NCI-H1105 treated with DMSO at 0.1 percent for 48 hours (cell line): ENCODE data around the gene TMEM69.
"Not testable (repeated sequence)": the region's sequence is repeated elsewhere in the genome, so short reads cannot be mapped to it uniquely, and the experiment has no call there.

ENCODE experiments used
- DNase-seq: peaks from one replicate; lab custom pipeline; 2025; lab: John Stamatoyannopoulos, UW

Gene TMEM69

DNA sequence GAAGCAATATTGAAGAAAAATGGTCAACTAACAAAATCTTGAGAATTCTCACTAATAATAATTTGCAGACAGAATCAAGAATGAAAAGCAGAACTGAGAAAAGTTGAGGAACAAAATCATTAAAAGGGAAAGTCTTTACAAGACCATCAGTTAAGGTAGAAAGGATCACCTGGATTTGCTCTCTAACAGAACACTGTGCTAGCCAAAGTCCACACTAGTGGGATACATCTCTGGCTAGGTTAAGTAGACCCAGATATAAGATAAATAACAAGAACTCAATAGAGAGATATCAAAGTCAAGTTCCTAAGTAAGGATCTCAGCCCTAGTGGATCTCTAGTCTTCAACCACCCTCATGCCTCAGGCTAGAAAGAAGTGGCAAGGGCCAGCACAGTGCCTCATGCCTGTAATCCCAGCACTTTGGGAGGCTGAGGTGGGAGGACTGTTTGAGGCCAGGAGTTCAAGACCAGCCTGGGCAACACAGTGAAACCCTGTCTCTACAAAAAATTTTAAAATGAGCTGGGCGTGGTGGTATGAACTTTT is 42.9 kb downstream of the TMEM69 start:
- no peak for DNase-seq

- no peak for DNase-seq
These were observed 51.2 kb downstream of the TMEM69 start for GRCh38 chr1:45739137-45739536.

DNA sequence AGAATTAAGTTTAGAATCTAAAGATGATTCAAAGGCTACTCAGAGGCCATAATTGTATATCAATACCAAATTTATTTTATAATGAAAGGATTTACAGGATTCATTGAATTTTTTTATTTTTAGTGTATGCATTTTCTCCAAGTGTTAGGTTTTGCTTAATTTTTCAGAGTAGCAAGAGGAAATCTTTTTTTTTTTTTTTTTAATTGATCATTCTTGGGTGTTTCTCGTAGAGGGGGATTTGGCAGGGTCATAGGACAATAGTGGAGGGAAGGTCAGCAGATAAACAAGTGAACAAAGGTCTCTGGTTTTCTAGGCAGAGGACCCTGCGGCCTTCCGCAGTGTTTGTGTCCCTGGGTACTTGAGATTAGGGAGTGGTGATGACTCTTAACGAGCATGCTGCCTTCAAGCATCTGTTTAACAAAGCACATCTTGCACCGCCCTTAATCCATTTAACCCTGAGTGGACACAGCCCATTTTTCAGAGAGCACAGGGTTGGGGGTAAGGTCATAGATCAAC is 51.7 kb downstream of the TMEM69 start:
- not testable (repeated sequence) for DNase-seq
